Upper lobe of left lung (tissue), 6 donors: ENCODE measurements around the gene CDK5R1. TPM values are rescaled to one million over a fixed set of nuclear protein-coding genes. Genes with fewer than 3 reads are reported as not detected.

Source experiments
- ATAC-seq, 2 donors: fragments of 200-7000 bp; cut with Tn5 transposase; one replicate each; pipeline ENCODE4 v1.9.1; 2022; ENCODE audit warnings: mild to moderate bottlenecking in 2 of 2, moderate library complexity in 2 of 2; ENCODE audit not compliant: low FRiP score in 2 of 2
- DNase-seq, 2 donors: peaks; one replicate each; pipeline ENCODE4 v3.0.0-alpha.2; 2019 to 2020
- H3K27ac ChIP-seq, 4 donors: fragments of 200-600 bp; sonication (generic); one replicate each; pipeline ENCODE4 v1.5.1; 2016 to 2019
- H3K27me3 ChIP-seq, 4 donors: fragments of 200-600 bp; sonication (generic); one replicate each; pipeline ENCODE4 v1.5.1; 2017 to 2019
- H3K36me3 ChIP-seq, 4 donors: fragments of 200-600 bp; sonication (generic); one replicate each; pipeline ENCODE4 v1.5.1; 2016 to 2019
- H3K4me1 ChIP-seq, 4 donors: fragments of 200-600 bp; sonication (generic); one replicate each; pipeline ENCODE4 v1.5.1; 2018 to 2019
- H3K4me3 ChIP-seq, 4 donors: fragments of 200-600 bp; sonication (generic); one replicate each; pipeline ENCODE4 v1.5.1; 2017 to 2019; ENCODE audit warnings: mild to moderate bottlenecking in 2 of 4, moderate library complexity in 1 of 4
- H3K9me3 ChIP-seq, 4 donors: fragments of 200-600 bp; sonication (generic); one replicate each; pipeline ENCODE4 v1.5.1; 2018 to 2019
- EP300 ChIP-seq, 4 donors: sonication (generic); formaldehyde crosslinking; IDR thresholded peaks; one replicate each; pipeline ENCODE4 v1.5.1; 2017; ENCODE audit warnings: antibody characterized with exemption in 4 of 4, control low read depth in 2 of 4
- POLR2AphosphoS5 ChIP-seq, 2 donors: sonication (generic); formaldehyde crosslinking; IDR thresholded peaks; one replicate each; pipeline ENCODE4 v1.5.1; 2017; ENCODE audit warnings: antibody characterized with exemption in 2 of 2
- WGBS, 2 donors: methylation state at CpG; one replicate each; pipeline ENCODE4 v1.1.5; 2017 to 2018; 5-methylcytosine and 5-hydroxymethylcytosine counted together
- small RNA-seq, 4 donors: library from RNA; depleted of rRNA; stranded (forward); fragments of <200 nt; gene quantifications; one replicate each; pipeline ENCODE3, GENCODE V24; 2016
- total RNA-seq, 6 donors: library from RNA; depleted of rRNA in 4 of 6; stranded (reverse); fragments of >200 nt in 4 of 6; gene quantifications; one replicate each; pipeline versions ENCODE4 v1.1.0 to v1.2.1, GENCODE V29; 2016 to 2021
- donor health status: DM: no; HTN: no; CAD: no; lungs with moderate emphysema.
- donor health status: DM: no; HTN: yes; CAD: no; lungs with severe emphysema.

The CDK5R1 gene
- total RNA-seq, 6 donors from 2014 or later = 0.76 to 3.1 (median 1.5) TPM

DNA sequence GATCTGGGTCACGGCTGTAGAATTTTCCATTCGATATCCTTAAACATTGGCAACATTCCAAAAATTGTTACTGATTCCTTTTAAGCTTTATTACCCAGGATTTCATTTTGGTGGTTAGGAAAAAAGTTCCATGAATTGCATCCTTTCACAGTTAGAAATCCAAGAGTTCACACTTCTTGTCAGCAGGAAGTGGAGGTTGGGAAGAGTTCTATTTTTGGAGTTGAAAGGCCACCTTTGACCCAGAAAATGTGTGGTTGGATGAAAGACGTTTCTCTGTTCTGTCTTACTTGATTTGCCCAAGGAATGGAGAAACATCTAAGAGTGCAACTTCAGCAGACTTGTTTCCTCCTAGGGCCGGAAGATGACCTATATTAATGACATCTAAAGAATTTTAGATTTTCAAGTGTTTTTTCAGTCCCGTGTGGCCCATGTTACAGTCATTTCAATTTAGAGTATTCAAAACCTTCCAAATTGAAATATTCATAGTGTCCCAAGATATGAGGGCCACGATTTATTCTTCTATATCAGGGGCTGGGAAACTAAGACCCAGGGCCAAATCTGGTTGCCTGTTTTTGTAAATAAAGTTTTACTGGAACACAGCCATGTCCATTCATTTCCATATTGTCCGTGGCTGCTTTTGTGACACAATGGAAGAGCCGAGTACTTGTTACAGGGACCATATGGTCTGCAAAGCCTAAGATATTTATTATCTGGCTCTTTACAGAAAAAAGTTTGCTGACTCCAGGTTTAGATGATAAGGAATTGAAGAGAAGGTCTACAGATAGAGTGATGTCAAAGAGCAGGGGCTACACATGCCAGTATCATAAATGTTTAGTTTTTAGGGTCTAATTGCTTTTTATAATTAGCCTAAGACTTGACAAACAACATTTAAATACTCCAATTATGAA, 50.2 kb downstream of the CDK5R1 start:
- DNase-seq = no peak

More for the DNA sequence above, 50.2 kb downstream of the CDK5R1 start:
- TF ChIP-seq EP300 (IDR thresholded peaks at IDR 0.05) (no peak), POLR2AphosphoS5 (IDR thresholded peaks at IDR 0.05) (peak in 1 of 2 donors; percentile 28)
- WGBS, 2 donors = 51 to 70% methylated on average over 8 of the region's 8 CpGs
- ATAC-seq = no peak
- Histone ChIP-seq H3K27ac (peak overlapping the region in 1 of 4 donors; percentile 20), H3K27me3 (no peaks in the 10 kb centered on the region), H3K9me3 (no peaks in the 10 kb centered on the region), H3K36me3 (no peaks in the 10 kb centered on the region), H3K4me1 (no peaks in the 10 kb centered on the region), H3K4me3 (no peak overlapping the region)

Small RNA genes within 50 kb of the gene (small RNA-seq; reads per million reads assigned to genes)
- gene RF00019 = 0 reads per million in 4 donors

Other genes starting within 250 kb of the CDK5R1 start
- gene RHBDL3, start 221.2 kb upstream of the CDK5R1 start, total RNA-seq = 1 to 10 TPM in 1 of 6 donors, under 1 TPM in 1, not detected in 4; 0.47 to 1.2 TPM
- gene C17orf75, start 144.8 kb upstream of the CDK5R1 start, total RNA-seq = 10 to 100 TPM in 4 of 6 donors, 1 to 10 TPM in 2; 4.7 to 17.8 (median 12.9) TPM
- gene ZNF207, start 136.8 kb upstream of the CDK5R1 start, total RNA-seq = 100 to 1,000 TPM; 102 to 159 (median 129) TPM
- 10 to 100 TPM; 42.4 to 71.4 (median 62.8) TPM for gene PSMD11, start 42.5 kb upstream of the CDK5R1 start, total RNA-seq